ENCODE results near the gene R3HDM4.

R3HDM4 gene

DNA sequence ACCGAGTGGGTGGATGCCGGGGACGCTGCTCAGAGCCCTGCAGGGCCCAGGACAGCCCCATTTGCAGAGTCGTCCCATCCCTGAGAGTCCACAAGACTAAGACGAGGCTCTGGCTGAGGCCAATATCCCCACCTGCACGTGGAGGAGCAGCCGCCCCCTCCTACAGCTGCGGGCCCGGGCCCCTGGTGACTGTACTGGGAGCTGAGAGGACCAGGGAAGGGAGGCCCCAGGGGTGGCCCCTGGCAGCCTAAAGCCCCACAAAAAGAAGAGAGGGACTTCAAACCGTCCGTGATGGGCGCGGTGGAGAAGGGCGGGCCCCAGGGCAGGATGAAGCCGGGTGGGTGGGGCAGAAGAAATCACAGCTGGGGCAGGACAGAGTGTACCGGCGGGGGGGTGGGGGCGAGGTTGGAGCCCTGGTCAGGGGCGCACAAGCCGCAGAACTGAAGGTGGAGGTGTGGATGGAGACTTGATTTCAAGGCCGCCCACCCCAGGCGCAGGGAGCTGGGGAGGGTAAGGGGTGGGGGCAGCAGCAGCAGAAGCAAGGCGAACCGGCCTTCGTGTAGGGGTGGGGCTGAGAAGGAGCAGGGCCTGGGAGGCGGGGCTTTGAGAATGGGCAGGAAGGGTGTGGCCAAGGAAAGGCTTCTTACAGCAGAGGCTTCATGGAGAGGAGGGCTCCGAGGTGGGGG lies 40.6 kb downstream of the R3HDM4 start:
- DNase-seq, result peak; percentile 85 to 89

- peak in 1 of 2 experiments; percentile 21 for DNase-seq
Observed at GRCh38 chr19:871446-872265, 41.4 kb downstream of the R3HDM4 start.

GRCh38 chr19:870963-871401 lies 42.0 kb downstream of the R3HDM4 start:
- DNase-seq, result no peak

- DNase-seq, result no peak
Observed at GRCh38 chr19:870314-870713, 42.7 kb downstream of the R3HDM4 start.

DNA sequence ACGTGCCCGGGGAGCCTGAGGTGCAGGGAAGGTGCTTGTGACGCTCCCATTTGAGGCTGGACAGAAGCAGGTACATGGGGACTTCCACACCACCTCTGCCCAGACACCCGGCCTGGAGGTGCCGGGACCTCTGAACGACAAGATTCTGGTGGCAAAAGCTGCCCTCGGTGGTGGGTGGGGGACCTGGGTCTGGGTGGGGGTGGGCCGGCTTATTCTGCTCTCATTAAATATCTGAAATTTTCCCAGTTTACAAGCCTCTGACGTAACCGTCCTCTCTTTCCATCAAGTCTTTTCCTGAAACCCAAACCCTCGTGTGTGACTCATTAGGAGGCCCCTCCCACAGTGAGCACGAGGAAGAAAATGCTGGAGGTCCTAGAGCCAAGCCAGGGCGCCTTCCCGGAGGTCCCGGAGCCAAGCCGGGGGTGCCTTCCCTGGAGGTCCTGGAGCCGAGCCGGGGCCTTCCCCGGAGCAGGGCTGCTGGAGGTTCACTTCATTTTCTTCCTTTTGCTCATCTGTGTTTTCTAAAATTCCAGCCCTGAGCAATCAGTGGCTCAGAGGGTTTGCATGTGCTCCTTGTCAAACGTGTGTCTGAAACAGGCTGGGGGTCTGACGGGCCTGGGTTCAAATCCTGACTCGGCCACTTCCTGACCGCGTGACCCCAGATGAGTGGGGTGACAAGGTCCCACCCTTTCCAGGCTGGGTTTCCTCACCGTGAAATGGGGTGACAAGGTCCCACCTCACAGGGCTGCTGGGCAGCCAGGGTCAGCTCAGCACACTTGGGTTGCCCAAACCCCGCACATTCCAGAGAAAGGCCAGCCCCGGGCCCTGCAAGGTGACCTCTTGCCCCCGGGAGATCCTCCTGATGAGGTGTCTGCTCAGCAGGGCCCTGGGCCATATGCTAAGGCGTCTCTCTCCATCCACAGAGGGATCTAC lies 43.5 kb downstream of the R3HDM4 start:
- no peak for DNase-seq

DNA sequence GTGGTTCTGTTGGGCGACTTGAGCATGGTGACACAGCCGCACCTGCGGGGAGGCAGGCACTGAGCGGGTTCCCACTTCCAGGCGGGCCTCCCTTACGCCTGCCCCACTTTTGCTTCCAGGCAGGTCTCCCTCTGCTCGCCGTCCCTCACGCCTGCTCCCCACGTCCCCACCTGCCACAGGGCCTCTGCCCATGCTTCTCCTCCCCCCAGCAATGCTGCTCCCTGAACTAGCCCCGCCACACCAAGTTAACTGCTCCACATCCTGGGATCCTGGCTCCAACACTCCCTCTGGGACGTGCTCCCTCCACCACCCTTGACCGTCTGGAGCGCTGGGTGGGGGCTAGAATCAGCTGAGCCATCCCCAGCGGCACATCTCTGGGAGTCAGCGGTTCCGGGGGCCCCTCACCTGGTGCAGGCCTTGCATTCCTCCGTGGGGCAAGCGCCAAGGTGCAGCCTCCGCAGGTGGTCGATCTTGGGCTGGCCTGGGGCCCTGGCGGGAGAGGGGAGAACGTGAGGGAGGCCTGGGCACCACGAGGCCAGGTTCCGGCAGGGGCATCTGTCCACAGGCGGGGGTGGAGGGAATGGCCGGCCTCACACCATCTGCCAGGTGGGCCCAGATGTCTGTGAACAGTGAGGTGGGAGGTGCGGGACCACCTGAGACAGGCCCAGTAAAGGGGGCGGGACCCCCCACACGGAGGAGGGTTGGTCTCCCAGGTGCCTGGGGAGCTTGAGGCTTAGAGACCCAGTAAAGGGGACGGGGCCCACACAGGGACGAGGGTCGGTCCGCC lies 44.4 kb downstream of the R3HDM4 start:
- no peak for DNase-seq

GRCh38 chr19:867855-868457 lies 45.1 kb downstream of the R3HDM4 start:
- DNase-seq, result no peak

DNA sequence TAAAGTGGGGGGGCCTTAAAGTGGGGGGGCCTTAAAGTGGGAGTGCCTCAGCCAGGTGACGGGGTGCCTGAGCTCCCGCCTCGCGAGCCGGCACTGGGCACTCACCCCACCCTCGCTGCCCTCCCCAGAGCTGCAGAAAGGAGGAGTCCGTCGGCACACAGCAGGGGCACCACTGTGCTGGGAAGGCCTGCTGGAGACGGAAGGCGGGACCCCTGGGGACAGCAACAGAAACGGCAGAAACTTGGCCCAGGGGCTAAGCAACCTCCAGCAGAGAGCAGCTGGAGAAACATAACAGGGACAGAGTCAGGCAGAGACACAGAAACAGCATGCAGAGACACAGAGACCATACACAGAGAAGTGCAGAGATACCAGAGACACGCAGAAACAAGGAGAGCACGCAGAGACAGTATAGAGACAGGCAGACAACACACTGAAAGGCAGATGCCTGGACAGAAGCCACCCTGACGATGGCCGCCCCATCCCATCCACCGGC lies 45.7 kb downstream of the R3HDM4 start:
- DNase-seq, result no peak

DNA sequence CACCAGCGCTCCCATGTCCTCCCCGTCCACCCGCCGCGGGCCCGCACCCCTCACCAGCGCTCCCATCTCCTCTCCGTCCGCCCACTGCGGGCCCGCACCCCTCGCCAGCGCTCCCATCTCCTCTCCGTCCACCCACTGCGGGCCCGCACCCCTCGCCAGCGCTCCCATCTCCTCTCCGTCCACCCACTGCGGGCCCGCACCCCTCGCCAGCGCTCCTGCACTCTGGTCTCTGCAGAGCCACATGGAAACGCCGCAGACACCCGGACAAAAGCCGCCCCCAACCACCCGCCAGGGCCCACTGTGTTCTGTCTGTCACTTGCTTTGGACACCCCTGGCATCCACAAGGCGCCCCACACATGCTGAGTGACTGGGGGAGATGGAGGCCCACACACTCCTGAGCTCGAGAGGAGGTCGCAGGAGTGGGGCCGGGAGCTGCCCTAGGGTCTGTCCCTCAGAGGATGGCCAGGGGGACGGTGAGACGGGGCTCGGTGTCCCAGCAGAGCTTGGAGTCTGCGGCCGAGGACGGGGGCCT lies 46.2 kb downstream of the R3HDM4 start:
- DNase-seq, result no peak

- DNase-seq, result no peak
Observed at GRCh38 chr19:863315-863620, 49.8 kb downstream of the R3HDM4 start.

- DNase-seq, result peak; percentile 81 to 83
Observed at GRCh38 chr19:862581-863314, 50.3 kb downstream of the R3HDM4 start.

- peak; percentile 67 to 68 for DNase-seq
Observed at GRCh38 chr19:861756-862580, 51.1 kb downstream of the R3HDM4 start.

GRCh38 chr19:861141-861755 lies 51.8 kb downstream of the R3HDM4 start:
- no peak for DNase-seq

DNA sequence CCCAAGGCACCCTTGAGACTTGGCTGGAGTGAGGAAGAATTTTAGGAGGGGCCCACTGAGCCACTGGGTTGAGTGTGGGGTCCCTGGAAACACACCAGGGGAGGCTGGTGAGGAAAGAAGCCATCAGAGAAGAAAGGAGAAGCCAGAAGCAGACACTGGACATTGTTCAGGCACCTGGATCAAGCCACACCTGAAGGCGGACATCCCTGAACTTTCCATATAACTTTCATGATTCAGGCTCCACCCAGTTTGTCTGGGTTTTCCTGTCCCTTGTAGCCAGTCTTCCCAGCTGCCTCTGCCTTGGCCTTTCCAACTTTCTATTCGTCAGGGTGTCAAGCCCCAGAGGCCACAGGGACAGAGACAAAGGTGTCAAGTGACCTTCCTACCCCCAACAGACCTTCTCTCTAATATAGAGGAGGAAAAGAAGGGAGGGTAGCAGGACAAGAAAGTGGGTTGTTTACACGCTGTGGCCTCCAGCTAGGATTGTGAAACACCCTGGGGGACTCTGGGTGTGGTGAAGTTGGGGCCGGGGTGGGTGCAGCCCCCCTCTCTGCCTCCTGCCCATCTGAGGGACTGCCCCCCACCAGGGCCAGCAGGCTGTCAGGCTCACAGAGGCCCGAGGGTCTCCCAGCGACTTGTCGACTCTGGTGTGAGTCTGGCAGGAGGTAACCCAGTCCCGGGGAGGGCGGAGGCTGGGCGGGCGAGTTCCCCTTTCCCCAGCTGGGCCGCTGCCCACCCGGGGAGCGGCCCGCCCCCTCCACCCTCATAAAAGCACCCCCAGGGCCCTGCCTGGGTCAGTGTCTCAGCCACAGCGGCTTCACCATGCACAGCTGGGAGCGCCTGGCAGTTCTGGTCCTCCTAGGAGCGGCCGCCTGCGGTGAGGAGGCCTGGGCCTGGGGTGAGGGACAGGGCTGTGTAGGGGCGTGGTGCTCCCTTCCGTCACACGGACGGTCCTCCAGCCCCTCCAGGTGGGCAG lies 53.9 kb downstream of the R3HDM4 start, which contains the start of gene CFD:
Gene CFD, plus strand, starts transcription at position 797 of the 976 bp plus-strand sequence. Its CDS starts 26 bp downstream, at position 823.
- no peak for DNase-seq

DNA sequence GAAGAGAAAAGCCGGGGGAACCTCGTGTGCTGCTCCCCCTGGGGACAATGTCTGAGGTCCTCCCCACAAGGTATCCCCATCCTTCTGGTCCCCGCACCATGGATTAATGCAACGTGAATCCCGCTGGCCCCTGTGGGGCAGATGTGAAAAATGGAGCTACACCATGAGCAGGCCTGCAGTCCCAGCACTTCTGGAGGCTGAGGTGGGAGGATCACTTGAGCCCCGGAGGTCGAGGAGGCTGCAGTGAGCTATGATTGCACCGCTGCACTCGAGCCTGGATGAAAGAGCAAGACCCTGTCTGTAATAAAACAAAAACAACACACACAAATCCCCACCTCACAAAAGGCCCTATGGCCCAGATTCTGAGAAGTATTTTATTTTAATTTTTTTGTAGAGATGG lies 54.7 kb downstream of the R3HDM4 start:
- no peak for DNase-seq

DNA sequence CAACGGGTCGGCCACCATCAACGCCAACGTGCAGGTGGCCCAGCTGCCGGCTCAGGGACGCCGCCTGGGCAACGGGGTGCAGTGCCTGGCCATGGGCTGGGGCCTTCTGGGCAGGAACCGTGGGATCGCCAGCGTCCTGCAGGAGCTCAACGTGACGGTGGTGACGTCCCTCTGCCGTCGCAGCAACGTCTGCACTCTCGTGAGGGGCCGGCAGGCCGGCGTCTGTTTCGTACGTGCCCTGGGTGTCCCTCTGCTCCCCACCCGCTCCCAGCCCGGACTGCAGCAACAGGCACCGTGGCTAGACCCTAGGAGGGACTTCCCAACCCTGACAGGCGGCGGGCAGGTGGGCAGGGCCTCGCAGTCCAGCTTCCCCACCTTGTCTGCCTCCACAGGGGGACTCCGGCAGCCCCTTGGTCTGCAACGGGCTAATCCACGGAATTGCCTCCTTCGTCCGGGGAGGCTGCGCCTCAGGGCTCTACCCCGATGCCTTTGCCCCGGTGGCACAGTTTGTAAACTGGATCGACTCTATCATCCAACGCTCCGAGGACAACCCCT lies 57.4 kb downstream of the R3HDM4 start:
- DNase-seq, result no peak

DNA sequence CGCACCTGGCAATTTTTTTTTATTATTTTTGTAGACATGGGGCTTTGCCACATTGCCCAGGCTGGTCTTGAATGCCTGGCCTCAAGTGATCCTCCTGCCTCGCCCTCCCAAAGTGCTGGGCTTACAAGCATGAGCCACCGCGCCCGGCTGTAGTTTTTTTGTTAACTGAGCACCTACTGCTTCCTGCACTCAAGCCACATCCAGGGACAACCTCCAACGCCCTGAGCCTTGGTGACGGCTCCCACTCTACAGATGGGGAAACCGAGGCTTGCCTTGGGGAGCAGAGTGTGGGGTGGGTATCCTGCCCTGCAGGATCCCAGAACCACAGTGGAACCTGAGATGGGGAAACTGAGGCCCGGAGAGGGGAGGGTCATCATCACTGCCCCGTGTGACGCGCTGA lies 57.9 kb downstream of the R3HDM4 start:
- DNase-seq, result no peak

- DNase-seq, result no peak
Observed at GRCh38 chr19:854549-854948, 58.5 kb downstream of the R3HDM4 start.

Measured in activated CD4-positive, alpha-beta T cell treated with anti-CD3 and anti-CD28 coated beads, Interleukin-2, amount 50 U/mL, for 48 hours (primary cell).